NAMALWA (cell line): Measurements from ENCODE around the gene CRACR2A.

Source experiments
- DNase-seq: peaks from one replicate; pipeline ENCODE4 v3.0.0-alpha.2; 2015; ENCODE audit warnings: low spot score

CRACR2A gene

GRCh38 chr12:3752741-3753486, at the start of gene CRACR2A:
Gene CRACR2A (minus strand): TSS chr12:3753109. CDS start chr12:3696999, 56,110 bp downstream.
- DNase-seq: peak; percentile 92

- no peak for DNase-seq
Measured at GRCh38 chr12:3797531-3798048, 44.7 kb upstream of the CRACR2A start.

GRCh38 chr12:3795492-3796133, 42.7 kb upstream of the CRACR2A start:
- DNase-seq: no peak

- DNase-seq: no peak
Measured at GRCh38 chr12:3795066-3795465, 42.2 kb upstream of the CRACR2A start.

GRCh38 chr12:3792623-3793288, 39.8 kb upstream of the CRACR2A start:
- no peak for DNase-seq

GRCh38 chr12:3791256-3791874, 38.5 kb upstream of the CRACR2A start:
- DNase-seq: no peak

- DNase-seq: no peak
Measured at GRCh38 chr12:3790642-3791041, 37.7 kb upstream of the CRACR2A start.

- DNase-seq: no peak
Measured at GRCh38 chr12:3789838-3790237, 36.9 kb upstream of the CRACR2A start.

- DNase-seq: peak; percentile 67
Measured at GRCh38 chr12:3777206-3777809, 24.4 kb upstream of the CRACR2A start.

GRCh38 chr12:3775385-3776035, 22.6 kb upstream of the CRACR2A start:
- no peak for DNase-seq

GRCh38 chr12:3772380-3772779, 19.5 kb upstream of the CRACR2A start:
- DNase-seq: peak; percentile 47

- DNase-seq: no peak
Measured at GRCh38 chr12:3771853-3772252, 18.9 kb upstream of the CRACR2A start.

GRCh38 chr12:3770891-3771290, 18.0 kb upstream of the CRACR2A start:
- DNase-seq: no peak

- DNase-seq: no peak
Measured at GRCh38 chr12:3768911-3769447, 16.1 kb upstream of the CRACR2A start.

- DNase-seq: no peak
Measured at GRCh38 chr12:3761116-3761735, 8.3 kb upstream of the CRACR2A start.

GRCh38 chr12:3759878-3760277, 7.0 kb upstream of the CRACR2A start:
- DNase-seq: no peak

- DNase-seq: no peak
Measured at GRCh38 chr12:3757261-3757660, 4.4 kb upstream of the CRACR2A start.

GRCh38 chr12:3755898-3756297, 3.0 kb upstream of the CRACR2A start:
- DNase-seq: no peak

- peak; percentile 15 for DNase-seq
Measured at GRCh38 chr12:3753544-3754284, 805 bp upstream of the CRACR2A start.
